Endodermal cell (in vitro differentiated cells): ENCODE data around the gene USP21. TPM values are rescaled to one million over a fixed set of nuclear protein-coding genes. Genes with fewer than 3 reads are reported as not detected.
A peak's percentile ranks its signal among the peaks of the same experiment; 100 is the strongest.

ENCODE experiments used
- DNase-seq: peaks from one replicate; pipeline ENCODE4 v3.0.0-alpha.2; 2017
- H3K27ac ChIP-seq: 2 replicates; pipeline ENCODE4 v1.5.1; 2013; ENCODE audit warnings: mild to moderate bottlenecking, low read depth, low read length, moderate library complexity
- H3K27me3 ChIP-seq: 2 replicates; pipeline ENCODE4 v1.6.1; 2013; ENCODE audit warnings: mild to moderate bottlenecking, low read length, moderate library complexity; ENCODE audit not compliant: insufficient read depth, control insufficient read depth, poor library complexity, severe bottlenecking
- H3K36me3 ChIP-seq: 2 replicates; pipeline ENCODE4 v1.7.0; 2013; ENCODE audit warnings: mild to moderate bottlenecking, low read length, moderate library complexity; ENCODE audit not compliant: control insufficient read depth, insufficient read depth
- H3K4me1 ChIP-seq: one replicate; pipeline ENCODE4 v1.7.0; 2013; ENCODE audit warnings: low read length; ENCODE audit not compliant: control insufficient read depth, insufficient read depth
- H3K4me3 ChIP-seq: 2 replicates; pipeline ENCODE4 v1.5.1; 2013; ENCODE audit warnings: mild to moderate bottlenecking, low read length, moderate library complexity
- H3K9ac ChIP-seq: 2 replicates; pipeline ENCODE4 v1.6.1; 2013; ENCODE audit warnings: mild to moderate bottlenecking, low read length, moderate library complexity; ENCODE audit not compliant: poor library complexity, severe bottlenecking; ENCODE audit errors: extremely low read depth
- H3K9me3 ChIP-seq: 2 replicates; pipeline ENCODE4 v1.6.1; 2013; ENCODE audit warnings: mild to moderate bottlenecking, low read length, moderate library complexity; ENCODE audit not compliant: control insufficient read depth
- H3K27ac Mint-ChIP-seq: 2 replicates; pipeline ENCODE4 v1.8.0; 2020; ENCODE audit warnings: mixed read lengths
- H3K27me3 Mint-ChIP-seq: 2 replicates; pipeline ENCODE4 v1.8.0; 2021; ENCODE audit warnings: mild to moderate bottlenecking, mixed read lengths; ENCODE audit not compliant: insufficient read depth
- H3K36me3 Mint-ChIP-seq: 2 replicates; pipeline ENCODE4 v1.8.0; 2020; ENCODE audit warnings: low read depth, mixed read lengths
- H3K4me1 Mint-ChIP-seq: 2 replicates; pipeline ENCODE4 v1.8.0; 2020; ENCODE audit warnings: mixed read lengths
- H3K4me3 Mint-ChIP-seq: 2 replicates; pipeline ENCODE4 v1.8.0; 2020; ENCODE audit warnings: mild to moderate bottlenecking, moderate library complexity, mixed read lengths
- H3K9me3 Mint-ChIP-seq: 2 replicates; pipeline ENCODE4 v1.8.0; 2020; ENCODE audit warnings: mild to moderate bottlenecking, mixed read lengths
- WGBS, 2 experiments: methylation state at CpG; one replicate each; pipeline versions ENCODE4 v1.1.5 to v1.1.7; 2013; ENCODE audit warnings: missing lambda C conversion rate in 2 of 2, mixed read lengths in 1 of 2; ENCODE audit not compliant: insufficient coverage in 1 of 2, insufficient read length in 1 of 2; 5-methylcytosine and 5-hydroxymethylcytosine counted together
- total RNA-seq, 2 donors: library from RNA; stranded (reverse); fragmentation: NEBNext Ultra II Directional in 1 of 2; extraction: Animal tissue kit (Norgen Biotek cat#: 25700) in 1 of 2; gene quantifications; 2 replicates in 1 of 2; 3 replicates in 1 of 2; pipeline ENCODE4 v1.2.1, GENCODE V29; 2021
- TF ChIP-seq, protein P1 (sequence below): fragments of 200-600 bp; sonication (generic); conservative IDR thresholded peaks from 2 replicates; pipeline ENCODE4 v1.5.0; 2021; ENCODE audit warnings: antibody characterized with exemption, mild to moderate bottlenecking

The USP21 gene
- total RNA-seq, 2 donors from 2014 or later: 26.7 to 39.7 TPM

DNA sequence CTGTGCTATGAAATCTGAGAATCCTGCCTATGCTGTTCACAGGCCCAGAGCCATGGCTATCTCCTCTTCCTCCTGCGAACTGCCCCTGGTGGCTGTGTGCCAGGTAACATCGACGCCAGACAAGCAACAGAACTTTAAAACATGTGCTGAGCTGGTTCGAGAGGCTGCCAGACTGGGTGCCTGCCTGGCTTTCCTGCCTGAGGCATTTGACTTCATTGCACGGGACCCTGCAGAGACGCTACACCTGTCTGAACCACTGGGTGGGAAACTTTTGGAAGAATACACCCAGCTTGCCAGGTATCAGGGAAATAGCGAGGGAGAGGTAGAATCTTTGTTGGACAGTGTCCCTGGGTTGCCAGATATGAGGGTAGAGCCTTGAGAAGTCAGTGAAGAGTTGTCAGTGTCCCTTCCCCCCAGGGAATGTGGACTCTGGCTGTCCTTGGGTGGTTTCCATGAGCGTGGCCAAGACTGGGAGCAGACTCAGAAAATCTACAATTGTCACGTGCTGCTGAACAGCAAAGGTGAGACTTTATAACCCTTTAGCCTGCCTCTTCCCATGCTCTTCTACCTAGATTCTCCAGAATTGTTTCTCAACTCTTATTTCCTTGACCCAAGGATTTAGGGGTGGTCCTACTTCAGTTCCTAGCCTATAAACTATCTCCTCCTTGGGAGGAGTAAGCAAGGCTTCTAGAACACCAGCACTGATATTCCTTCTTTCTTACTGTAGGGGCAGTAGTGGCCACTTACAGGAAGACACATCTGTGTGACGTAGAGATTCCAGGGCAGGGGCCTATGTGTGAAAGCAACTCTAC lies 40.0 kb upstream of the USP21 start:
- DNase-seq: peak; percentile 85
- Mint-ChIP-seq H3K27me3 (no peaks in the 10 kb centered on the region), H3K9me3 (no peaks in the 10 kb centered on the region), H3K4me3 (peak overlapping the region; percentile 96), H3K4me1 (peaks cover 19% of the 10 kb centered on the region), H3K36me3 (peaks cover 47% of the 10 kb centered on the region), H3K27ac (peak overlapping the region; percentile 98)
- TF ChIP-seq, protein P1, sequence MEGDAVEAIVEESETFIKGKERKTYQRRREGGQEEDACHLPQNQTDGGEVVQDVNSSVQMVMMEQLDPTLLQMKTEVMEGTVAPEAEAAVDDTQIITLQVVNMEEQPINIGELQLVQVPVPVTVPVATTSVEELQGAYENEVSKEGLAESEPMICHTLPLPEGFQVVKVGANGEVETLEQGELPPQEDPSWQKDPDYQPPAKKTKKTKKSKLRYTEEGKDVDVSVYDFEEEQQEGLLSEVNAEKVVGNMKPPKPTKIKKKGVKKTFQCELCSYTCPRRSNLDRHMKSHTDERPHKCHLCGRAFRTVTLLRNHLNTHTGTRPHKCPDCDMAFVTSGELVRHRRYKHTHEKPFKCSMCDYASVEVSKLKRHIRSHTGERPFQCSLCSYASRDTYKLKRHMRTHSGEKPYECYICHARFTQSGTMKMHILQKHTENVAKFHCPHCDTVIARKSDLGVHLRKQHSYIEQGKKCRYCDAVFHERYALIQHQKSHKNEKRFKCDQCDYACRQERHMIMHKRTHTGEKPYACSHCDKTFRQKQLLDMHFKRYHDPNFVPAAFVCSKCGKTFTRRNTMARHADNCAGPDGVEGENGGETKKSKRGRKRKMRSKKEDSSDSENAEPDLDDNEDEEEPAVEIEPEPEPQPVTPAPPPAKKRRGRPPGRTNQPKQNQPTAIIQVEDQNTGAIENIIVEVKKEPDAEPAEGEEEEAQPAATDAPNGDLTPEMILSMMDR: peak; percentile 66
- Histone ChIP-seq H3K9ac (peak overlapping the region; percentile 87), H3K9me3 (no peaks in the 10 kb centered on the region), H3K27ac (no peak overlapping the region), H3K4me1 (peaks cover 8% of the 10 kb centered on the region), H3K4me3 (peak overlapping the region; percentile 99), H3K27me3 (no peaks in the 10 kb centered on the region), H3K36me3 (peaks cover 53% of the 10 kb centered on the region)
- WGBS, 2 experiments: 81 to 89% methylated on average over 8 to 10 of the region's 10 CpGs

DNA sequence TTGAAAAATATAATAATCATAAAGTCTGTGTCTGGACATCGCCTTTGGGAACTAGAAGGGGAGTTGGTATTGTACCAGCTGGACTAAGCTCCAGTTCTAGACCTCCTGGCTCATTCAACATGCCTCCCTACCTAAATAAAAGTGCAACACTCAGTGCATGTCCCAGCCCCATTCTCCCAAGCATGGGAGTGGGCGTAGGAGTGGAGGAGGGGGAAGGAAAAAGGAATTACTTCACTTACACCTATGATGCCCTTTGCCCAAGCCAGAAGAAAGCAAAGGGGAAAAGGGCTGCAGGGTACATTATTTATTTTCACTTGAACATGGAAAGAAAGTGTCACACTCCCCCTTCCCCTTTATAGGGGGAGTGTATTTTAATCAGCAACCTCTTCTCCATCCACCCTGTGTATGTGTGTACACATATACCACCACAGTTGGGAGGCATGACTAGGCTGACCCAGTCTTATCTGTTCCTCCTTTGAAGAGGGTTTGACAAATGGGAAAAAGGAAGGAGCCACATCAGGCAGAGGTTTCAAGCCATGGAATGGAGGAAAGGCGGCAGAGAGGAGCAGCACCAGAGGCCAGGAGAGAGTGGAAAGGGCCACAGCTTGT lies 38.2 kb upstream of the USP21 start:
- Mint-ChIP-seq H3K27ac (no peak overlapping the region), H3K36me3 (peaks cover 59% of the 10 kb centered on the region), H3K4me1 (peaks cover 17% of the 10 kb centered on the region), H3K4me3 (no peak overlapping the region), H3K27me3 (no peaks in the 10 kb centered on the region), H3K9me3 (no peaks in the 10 kb centered on the region)
- H3K27me3 ChIP-seq: no peaks in the 10 kb centered on the region
- H3K9ac ChIP-seq: no peak overlapping the region
- no peak for DNase-seq
- WGBS, 2 experiments: 90 to 100% methylated on average over 1 to 2 of the region's 3 CpGs
- peaks cover 62% of the 10 kb centered on the region for H3K36me3 ChIP-seq
- no peak overlapping the region for H3K27ac ChIP-seq
- H3K9me3 ChIP-seq: no peaks in the 10 kb centered on the region
- no peak overlapping the region for H3K4me3 ChIP-seq
- TF ChIP-seq, protein P1: no peak
- peaks cover 8% of the 10 kb centered on the region for H3K4me1 ChIP-seq

DNA sequence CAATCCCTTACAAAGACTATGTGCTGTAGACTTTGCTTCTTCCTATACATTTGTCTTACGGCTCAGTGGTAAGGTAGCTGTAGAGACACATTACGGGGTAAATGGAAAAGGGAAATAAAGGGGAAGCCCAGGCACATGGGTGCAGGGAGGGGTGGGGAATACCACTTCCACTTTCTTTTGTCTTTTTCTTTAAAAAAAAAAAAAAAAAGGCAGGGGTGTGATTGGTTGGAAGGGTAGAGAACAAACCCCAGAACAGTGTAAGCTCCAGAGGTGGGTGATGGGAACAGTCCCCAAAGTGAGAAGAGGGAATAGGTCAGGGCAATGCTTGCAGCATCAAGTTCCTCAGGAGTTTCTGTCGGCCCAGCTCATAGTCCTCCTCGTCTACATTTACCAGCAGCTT lies 37.5 kb upstream of the USP21 start:
- Mint-ChIP-seq H3K9me3 (no peaks in the 10 kb centered on the region), H3K27me3 (no peaks in the 10 kb centered on the region), H3K27ac (peak overlapping the region; percentile 26), H3K4me1 (peaks cover 17% of the 10 kb centered on the region), H3K36me3 (peaks cover 63% of the 10 kb centered on the region), H3K4me3 (no peak overlapping the region)
- no peak overlapping the region for H3K9ac ChIP-seq
- no peak for DNase-seq
- no peak overlapping the region for H3K4me3 ChIP-seq
- TF ChIP-seq, protein P1: no peak
- H3K36me3 ChIP-seq: peaks cover 67% of the 10 kb centered on the region
- H3K9me3 ChIP-seq: no peaks in the 10 kb centered on the region
- H3K27me3 ChIP-seq: no peaks in the 10 kb centered on the region
- 92 to 96% methylated on average over 4 of the region's 4 CpGs for WGBS, 2 experiments
- no peak overlapping the region for H3K27ac ChIP-seq
- peaks cover 8% of the 10 kb centered on the region for H3K4me1 ChIP-seq
